NCI-H2081 treated with DMSO at 0.1 percent for 48 hours (cell line): ENCODE measurements around the gene C10orf62.

Experiments
- DNase-seq: peaks from one replicate; lab custom pipeline; 2025; lab: John Stamatoyannopoulos, UW

The C10orf62 gene

GRCh38 chr10:97585439-97585811 lies 4.1 kb upstream of the C10orf62 start:
- no peak for DNase-seq

- DNase-seq = no peak
Measured at GRCh38 chr10:97587183-97587582, 2.3 kb upstream of the C10orf62 start.

- DNase-seq = no peak
Measured at GRCh38 chr10:97590082-97590747, 694 bp downstream of the C10orf62 start.

- DNase-seq = no peak
Measured at GRCh38 chr10:97590748-97591495, 1.4 kb downstream of the C10orf62 start.

- no peak for DNase-seq
Measured at GRCh38 chr10:97593421-97593820, 3.9 kb downstream of the C10orf62 start.

GRCh38 chr10:97596101-97597082 lies 6.9 kb downstream of the C10orf62 start:
- no peak for DNase-seq

- no peak for DNase-seq
Measured at GRCh38 chr10:97597778-97598177, 8.3 kb downstream of the C10orf62 start.

GRCh38 chr10:97598407-97599271 lies 9.1 kb downstream of the C10orf62 start:
- no peak for DNase-seq

GRCh38 chr10:97599272-97599619 lies 9.7 kb downstream of the C10orf62 start:
- no peak for DNase-seq

- no peak for DNase-seq
Measured at GRCh38 chr10:97600616-97601015, 11.1 kb downstream of the C10orf62 start.

GRCh38 chr10:97601268-97602215 lies 12.0 kb downstream of the C10orf62 start:
- DNase-seq = no peak

- DNase-seq = no peak
Measured at GRCh38 chr10:97607095-97607636, 17.6 kb downstream of the C10orf62 start.

- DNase-seq = no peak
Measured at GRCh38 chr10:97608991-97609561, 19.6 kb downstream of the C10orf62 start.

GRCh38 chr10:97611473-97611872 lies 22.0 kb downstream of the C10orf62 start:
- no peak for DNase-seq

- DNase-seq = no peak
Measured at GRCh38 chr10:97612386-97612785, 22.9 kb downstream of the C10orf62 start.

GRCh38 chr10:97618285-97618684 lies 28.8 kb downstream of the C10orf62 start:
- no peak for DNase-seq

- no peak for DNase-seq
Measured at GRCh38 chr10:97618733-97619132, 29.2 kb downstream of the C10orf62 start.

GRCh38 chr10:97623277-97623676 lies 33.8 kb downstream of the C10orf62 start:
- no peak for DNase-seq

- DNase-seq = no peak
Measured at GRCh38 chr10:97627731-97628130, 38.2 kb downstream of the C10orf62 start.

GRCh38 chr10:97628228-97628627 lies 38.7 kb downstream of the C10orf62 start:
- DNase-seq = no peak
